GM18868 (cell line): Measurements from ENCODE around the gene LCNL1.

Experiments
- ATAC-seq: cut with Tn5 transposase; IDR thresholded peaks from one replicate; pipeline ENCODE4 v1.9.1; 2021; ENCODE audit warnings: mild to moderate bottlenecking, moderate library complexity; ENCODE audit not compliant: unreplicated experiment

The LCNL1 gene

DNA sequence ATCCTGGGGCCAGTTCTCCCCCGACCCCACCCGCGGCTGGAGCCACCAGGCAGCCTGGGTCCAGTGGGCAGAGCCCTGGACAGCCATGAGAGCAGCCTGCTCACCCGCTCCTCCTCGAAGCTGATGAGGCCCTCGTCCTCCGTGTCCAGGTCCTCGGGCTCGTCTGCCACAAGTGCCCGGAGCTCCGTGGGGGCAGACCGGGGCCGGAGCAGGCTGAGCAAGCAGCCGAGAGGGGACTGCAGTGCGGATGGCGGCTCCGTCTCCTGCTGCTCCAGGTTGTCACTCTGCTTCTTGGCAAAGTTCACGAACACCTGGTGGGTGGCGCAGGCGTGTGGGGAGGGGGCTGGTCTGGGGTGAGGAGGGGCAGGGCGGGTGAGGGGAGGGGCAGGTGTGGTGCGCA lies 25.5 kb downstream of the LCNL1 start:
- no peak for ATAC-seq

GRCh38 chr9:137009217-137009616 lies 26.4 kb downstream of the LCNL1 start:
- ATAC-seq, result no peak

- ATAC-seq, result no peak
Observed at GRCh38 chr9:137009938-137010732, 27.3 kb downstream of the LCNL1 start.

- ATAC-seq, result no peak
Observed at GRCh38 chr9:137011156-137011555, 28.4 kb downstream of the LCNL1 start.

DNA sequence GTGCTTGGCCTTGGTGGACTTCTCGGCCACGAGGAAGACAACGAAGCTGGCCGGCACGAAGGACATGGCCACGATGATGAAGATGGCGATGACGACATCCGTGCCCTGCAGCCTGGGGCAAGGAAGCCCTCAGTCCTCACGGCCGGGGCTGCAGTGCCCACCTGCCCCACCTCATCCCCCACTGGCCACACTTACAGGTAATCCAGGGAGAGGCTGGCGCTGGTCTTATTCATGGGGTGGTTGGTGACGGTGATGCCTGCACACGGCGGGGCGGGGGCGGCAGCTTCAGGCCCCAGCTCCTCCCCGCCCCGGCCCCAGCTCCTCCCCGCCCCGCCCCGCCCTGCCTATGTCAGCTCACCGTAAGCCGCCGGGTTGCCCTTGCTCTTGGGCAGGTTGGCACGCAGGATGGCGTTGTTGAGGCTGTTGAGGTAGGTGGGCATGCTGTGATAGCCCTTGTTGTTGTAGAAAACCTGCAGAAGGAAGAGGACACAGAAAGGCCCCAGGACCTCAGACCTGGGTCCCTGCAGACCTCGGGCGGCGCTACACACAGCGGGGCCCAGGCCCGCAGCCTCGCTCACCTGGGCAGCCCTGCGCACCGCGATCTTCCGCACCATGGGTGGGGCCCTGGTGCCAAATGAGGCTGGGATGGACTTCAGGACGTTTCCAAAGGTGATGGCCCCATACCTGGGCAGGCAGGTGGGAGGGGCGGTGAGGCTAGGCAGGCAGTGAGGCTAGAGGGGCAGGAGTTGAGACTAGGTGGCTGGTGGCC lies 29.3 kb downstream of the LCNL1 start:
- no peak for ATAC-seq

GRCh38 chr9:137012694-137013570 lies 30.1 kb downstream of the LCNL1 start:
- no peak for ATAC-seq

GRCh38 chr9:137013571-137013940 lies 30.8 kb downstream of the LCNL1 start:
- no peak for ATAC-seq

- ATAC-seq, result no peak
Observed at GRCh38 chr9:137014166-137014565, 31.4 kb downstream of the LCNL1 start.

GRCh38 chr9:137014776-137015539 lies 32.2 kb downstream of the LCNL1 start:
- ATAC-seq, result no peak

GRCh38 chr9:137015540-137015930 lies 32.7 kb downstream of the LCNL1 start:
- ATAC-seq, result no peak

DNA sequence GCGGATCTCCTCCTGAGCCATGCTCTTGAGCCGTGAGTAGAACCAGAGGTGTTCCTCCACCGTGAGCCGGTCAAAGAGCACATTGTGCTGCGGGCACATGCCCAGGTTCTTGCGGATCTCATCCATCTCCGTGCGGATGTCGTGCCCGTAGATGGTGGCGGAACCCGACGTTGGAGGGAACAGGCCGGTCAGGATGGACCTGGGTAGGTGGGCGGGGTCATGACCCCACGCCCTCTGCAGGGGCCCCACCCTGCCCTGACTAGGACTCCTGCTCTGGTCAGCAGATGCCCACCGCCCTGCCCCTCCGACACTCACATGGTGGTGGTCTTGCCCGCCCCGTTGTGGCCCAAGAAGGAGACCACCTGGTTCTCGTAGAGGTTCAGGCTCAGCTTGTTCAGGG lies 33.2 kb downstream of the LCNL1 start:
- ATAC-seq, result no peak

GRCh38 chr9:137016436-137016835 lies 33.6 kb downstream of the LCNL1 start:
- no peak for ATAC-seq

- ATAC-seq, result no peak
Observed at GRCh38 chr9:137017071-137017470, 34.3 kb downstream of the LCNL1 start.

- ATAC-seq, result no peak
Observed at GRCh38 chr9:137017791-137018497, 35.2 kb downstream of the LCNL1 start.

DNA sequence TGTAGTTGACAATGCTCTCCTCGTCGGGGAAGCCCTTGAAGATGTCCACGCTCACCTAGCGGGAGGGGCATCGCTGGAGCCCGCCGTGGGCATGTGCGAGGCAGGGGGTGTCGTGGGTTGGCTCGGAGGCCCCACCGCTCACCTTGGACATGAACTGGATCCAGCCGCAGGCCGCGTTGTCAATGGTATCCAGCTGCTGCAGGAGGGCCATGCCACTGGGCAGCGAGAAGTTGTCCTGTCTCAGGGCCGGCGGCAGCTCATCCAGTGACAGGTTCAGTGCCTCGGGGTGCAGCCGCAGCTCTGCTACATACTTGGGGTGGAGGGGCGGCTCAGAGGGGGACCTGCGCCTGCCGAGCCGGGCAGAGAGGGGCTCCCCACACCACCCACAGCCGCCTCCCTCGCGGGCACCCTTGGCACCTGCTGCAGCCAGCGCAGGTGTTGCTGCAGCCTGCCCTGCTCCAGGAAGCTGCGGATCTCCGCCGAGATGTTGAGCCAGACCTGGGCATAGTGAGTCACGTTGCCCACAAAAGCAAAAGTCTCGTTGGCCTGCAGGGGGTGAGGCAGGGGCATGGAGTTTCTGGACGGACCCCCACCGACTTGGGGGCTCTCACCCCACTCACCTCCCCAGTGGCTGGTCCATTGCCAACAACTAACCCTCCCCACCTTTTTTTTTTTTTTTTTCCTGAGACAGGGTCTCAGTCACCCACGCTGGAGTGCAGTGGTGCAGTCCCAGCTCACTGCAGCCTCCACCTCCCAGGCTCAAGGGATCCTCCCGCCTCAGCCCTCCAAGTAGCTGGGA lies 36.2 kb downstream of the LCNL1 start:
- no peak for ATAC-seq

DNA sequence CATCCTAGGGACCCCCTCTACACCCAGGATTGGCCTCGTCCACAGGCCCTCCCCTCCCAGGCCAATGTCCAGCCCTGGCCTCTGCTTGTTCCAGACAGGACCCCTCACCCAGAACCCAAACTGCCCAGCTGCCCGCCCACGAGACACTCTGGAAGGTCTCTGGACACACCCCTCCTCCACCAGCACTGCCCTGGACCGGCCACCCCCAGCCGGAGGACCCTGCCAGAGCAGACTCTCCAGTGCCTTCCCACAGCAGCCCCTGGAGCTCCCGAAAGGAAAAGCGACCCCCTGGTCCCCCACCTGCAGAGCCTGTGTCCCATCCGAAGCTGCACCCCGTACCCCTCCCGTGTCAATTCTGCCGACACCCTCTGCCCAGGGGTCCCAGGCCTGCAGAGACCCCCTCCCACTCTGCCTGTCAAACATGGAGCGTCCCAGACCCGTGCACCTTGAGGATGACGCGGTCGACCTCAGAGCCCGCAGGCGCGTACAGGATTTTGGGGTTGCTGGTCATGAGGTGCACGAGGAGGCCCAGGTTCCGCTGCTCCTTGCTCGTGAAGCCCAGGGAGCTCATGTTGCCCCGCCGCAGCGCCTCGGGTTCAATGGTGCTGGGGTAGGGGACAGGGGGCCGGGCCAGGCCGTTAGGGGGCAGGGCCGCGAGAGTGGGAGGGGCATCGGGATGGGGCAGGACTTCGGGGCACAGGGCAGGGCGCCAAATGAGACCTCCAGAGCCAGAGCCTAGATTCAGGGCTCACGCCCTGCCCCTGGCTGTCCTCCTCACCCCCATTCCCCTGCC lies 37.3 kb downstream of the LCNL1 start:
- no peak for ATAC-seq

GRCh38 chr9:137020771-137021567 lies 38.2 kb downstream of the LCNL1 start:
- ATAC-seq, result no peak

- ATAC-seq, result no peak
Observed at GRCh38 chr9:137021568-137021978, 38.8 kb downstream of the LCNL1 start.
